Esophagus mucosa (tissue), 1 donor: ENCODE data around the gene CCNF. TPM values are rescaled to one million over a fixed set of nuclear protein-coding genes. Genes with fewer than 3 reads are reported as not detected.

ENCODE experiments used
- ATAC-seq: fragments of 200-7000 bp; cut with Tn5 transposase; one replicate; pipeline ENCODE4 v1.9.1; 2020
- total RNA-seq: library from RNA; stranded (reverse); gene quantifications from one replicate; pipeline ENCODE4 v1.2.4, GENCODE V29; 2023
- donor health status: DM: yes; HTN: yes; CAD: no.

The CCNF gene
- total RNA-seq, 1 donor from 2014 or later = 11.1 TPM

DNA sequence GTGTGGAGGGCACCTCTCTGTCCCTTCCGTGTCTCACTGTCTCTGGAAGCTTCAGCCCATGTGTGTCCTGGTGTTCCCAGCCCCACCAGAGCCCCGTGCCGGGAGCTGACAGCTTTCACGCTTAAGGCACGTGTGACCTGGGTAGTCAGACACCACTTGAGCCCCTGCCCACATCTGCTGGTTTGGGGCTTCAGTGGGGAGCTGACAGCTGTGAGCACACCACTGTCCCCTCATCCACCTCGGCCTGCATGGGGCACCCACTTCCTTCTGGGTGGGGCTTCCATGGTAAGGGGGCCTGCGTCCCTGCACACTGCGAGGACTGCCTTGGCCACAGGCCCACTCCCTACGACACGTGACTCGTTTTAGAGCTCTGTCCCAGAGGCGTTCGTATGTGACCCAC, 28.0 kb downstream of the CCNF start:
- ATAC-seq = no peak

DNA sequence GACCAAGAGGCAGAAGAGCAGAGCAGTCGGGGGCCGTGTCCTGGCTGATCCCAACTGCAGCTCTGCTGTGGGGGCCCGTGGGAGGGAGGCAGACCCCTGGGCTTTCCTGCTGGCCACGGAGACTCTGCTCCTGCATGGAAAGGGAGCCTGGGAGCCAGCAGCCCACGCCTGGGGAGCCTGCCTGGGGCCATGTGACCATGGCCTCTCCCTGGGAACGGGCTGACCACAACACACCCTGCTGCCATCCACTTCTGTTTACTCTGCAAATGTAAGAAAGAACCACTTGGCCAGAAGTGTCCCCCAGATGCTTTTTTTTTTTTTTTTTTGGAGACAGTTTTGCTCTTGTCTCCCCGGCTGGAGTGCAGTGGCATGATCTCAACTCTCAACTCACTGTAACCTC, 28.7 kb downstream of the CCNF start:
- no peak for ATAC-seq

DNA sequence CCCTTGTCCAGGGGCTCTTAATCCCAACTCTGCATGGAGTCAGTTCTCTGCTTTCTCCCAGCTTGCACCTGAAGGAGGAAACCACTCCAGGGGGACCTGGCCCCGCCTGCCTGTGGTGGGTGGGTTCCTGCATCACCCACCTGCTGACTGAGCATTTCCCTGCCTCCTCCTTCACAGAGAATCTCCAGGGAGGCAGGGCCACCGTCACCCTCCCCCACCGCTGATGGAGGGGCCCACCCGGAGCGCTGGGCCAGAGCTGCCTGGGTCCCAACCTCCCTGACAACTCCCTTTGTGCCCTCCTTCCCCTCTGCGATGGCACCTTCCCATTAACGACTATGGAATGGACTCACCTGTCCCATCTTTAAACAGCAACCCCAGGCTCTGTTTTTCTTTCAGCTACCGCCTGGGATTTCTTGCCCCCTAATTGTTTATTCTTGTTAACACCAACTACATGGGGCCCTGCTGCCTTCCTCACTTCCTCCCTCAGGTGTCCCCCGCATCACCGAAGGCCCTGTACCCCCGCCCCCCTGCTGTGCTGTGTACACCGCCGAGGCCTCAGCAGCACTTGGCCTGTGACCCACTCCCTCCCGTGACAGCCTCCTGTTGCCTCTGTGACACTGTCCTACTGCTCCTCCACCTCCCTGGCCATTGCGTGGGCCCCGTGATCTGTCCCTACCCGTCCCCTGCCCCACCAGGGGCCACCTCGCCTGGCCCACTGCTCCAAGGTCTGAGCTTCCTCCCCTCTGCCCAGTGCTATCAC, 29.8 kb downstream of the CCNF start:
- ATAC-seq = no peak

DNA sequence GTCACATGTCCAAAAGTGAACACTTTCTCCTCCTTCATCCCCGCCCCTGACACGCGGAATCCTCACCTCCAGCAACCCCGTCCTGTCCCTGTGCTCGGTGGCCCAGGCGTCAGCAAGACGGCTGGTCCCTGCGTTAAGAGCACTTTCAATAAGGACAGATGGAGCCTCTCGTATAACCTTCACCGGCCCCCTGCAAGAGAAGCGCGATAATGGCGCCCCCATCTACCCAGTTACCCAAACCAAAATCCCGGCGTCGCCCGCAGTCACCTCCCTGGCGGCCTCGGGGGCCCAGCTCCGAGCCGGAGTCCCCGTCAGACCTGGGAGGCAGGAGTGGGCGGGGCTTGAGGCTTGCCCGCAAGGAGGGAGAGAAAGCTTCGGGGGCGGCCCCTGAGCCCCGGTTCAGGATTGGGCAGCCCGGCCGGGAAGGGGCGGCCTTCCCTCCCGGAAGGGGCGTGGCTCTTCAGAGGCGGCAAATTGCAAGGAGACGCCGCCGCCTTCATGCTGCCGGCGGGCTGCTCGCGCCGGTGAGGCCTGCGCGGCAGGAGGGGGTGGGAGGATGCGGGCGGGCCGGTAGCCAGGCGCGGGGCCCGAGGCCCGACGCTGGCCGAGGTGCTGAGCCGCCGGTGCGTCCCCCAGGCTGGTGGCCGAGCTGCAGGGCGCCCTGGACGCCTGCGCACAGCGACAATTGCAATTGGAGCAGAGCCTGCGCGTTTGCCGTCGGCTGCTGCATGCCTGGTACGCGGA, 30.6 kb downstream of the CCNF start, which contains the start of gene TEDC2:
TSS of gene TEDC2 (plus strand) at position 463 of the 744 bp plus-strand sequence. CDS start at position 499, 36 bp downstream.
- ATAC-seq = peak; percentile 95

DNA sequence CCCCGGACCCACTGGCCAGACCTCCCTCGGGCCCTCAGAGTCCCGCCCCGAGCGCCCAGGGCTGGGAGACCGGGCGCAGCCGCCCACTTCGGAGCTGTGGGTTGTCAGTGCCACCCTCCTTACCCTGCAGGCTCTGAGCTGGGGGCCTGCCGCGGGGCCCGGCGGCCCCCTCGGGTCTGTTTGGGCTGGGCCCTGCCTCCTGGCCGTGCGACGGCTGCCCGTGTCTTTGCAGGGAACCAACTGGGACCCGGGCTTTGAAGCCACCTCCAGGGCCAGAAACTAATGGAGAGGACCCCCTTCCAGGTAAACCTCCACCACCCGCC, 31.1 kb downstream of the CCNF start:
- ATAC-seq = peak; percentile 1

DNA sequence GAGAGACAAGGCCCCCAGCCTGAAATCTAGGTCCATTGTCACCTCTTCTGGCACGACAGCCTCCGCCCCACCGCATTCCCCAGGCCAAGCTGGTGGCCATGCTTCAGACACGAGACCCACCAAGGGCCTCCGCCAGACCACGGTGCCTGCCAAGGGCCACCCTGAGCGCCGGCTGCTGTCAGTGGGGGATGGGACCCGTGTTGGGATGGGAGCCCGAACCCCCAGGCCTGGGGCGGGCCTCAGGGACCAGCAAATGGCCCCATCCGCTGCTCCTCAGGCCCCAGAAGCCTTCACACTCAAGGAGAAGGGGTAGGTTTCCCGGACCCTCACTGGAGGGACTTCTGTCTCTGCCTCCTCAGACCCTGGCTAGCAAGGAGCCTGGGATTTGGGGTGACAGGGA, 31.7 kb downstream of the CCNF start:
- ATAC-seq = no peak

DNA sequence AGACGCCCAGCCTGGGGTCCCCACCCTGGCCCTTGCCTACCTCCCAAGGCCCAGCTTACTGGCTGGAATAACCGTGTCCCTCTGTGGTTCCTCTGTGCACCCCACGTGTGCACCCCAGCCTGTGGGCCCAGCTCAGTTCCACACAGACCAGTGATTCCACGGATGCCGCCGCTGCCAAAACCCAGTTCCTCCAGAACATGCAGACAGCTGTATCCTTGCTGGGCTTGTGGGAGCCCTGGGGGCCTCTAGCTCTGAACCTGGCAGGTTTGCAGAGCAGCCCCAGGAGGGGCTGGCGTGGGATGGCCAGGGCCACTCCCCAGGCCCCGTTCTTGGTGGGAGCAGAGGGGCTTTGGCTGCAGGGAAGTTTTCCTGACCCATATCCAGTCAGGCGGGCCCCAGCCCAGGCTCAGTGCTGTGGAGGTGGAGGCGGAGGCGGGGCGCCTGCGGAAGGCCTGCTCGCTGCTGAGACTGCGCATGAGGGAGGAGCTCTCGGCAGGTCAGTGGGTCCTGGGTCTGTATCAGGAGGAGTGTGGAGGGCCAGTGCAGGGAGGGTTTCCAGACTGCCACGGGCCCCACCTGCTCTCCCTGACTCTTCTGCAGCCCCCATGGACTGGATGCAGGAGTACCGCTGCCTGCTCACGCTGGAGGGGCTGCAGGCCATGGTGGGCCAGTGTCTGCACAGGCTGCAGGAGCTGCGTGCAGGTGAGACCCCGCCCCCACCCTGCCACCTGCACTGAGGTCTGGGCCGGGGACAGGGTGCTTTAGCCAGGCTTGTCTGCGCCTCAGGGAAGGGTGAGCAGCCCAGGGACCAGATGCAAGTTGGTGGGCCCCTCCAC, 33.0 kb downstream of the CCNF start:
- ATAC-seq = no peak

DNA sequence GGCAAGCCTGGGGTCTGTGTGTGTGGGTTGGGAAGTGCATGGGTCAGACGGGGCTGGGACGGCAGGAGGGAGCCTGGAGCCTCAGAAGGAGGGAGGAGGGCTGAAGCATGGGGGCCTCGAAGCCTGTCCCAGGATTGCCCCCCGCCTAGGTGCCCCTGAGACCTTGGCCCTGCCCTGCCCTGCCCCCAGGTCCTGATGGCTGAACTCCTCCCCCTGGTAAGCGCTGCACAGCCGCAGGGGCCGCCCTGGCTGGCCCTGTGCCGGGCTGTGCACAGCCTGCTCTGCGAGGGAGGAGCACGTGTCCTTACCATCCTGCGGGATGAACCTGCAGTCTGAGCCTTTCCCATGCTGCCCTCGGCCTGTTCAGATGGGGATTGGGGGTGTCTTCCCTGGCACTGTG, 35.1 kb downstream of the CCNF start:
- no peak for ATAC-seq

DNA sequence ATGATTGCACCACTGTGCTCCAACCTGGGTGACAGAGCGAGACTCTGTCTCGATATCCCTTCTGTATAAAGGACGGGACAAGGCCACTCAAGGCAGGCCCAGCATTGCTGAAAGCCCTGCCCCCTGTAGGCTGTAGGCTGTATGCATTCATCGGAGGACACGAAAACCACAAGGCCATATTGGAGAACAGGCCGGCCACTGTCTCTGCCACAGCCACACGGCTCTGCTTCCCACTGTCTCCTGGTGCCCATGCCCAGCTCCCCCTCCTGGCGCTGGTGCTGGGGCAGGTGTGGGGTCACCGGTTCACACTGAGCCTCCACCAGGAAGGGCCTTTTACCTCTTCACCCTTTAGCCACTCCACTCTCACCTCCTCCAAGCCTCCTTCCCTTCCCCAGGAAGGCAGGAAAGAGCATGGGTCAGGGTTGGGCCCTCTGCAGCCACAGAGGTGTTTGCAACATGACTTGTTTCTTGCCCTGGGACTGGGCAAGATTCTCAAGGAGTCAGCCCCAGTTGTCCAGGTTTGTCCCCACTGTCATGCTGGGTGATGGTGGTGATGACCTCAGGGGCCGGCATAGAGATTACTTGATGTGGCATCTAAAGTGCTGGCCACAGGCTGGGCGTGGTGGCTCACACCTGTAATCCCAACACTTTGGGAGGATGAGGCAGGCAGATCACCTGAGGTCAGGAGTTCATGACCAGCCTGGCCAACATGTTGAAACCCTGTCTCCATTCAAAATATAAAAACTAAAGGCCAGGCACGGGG, 36.6 kb downstream of the CCNF start:
- no peak for ATAC-seq

DNA sequence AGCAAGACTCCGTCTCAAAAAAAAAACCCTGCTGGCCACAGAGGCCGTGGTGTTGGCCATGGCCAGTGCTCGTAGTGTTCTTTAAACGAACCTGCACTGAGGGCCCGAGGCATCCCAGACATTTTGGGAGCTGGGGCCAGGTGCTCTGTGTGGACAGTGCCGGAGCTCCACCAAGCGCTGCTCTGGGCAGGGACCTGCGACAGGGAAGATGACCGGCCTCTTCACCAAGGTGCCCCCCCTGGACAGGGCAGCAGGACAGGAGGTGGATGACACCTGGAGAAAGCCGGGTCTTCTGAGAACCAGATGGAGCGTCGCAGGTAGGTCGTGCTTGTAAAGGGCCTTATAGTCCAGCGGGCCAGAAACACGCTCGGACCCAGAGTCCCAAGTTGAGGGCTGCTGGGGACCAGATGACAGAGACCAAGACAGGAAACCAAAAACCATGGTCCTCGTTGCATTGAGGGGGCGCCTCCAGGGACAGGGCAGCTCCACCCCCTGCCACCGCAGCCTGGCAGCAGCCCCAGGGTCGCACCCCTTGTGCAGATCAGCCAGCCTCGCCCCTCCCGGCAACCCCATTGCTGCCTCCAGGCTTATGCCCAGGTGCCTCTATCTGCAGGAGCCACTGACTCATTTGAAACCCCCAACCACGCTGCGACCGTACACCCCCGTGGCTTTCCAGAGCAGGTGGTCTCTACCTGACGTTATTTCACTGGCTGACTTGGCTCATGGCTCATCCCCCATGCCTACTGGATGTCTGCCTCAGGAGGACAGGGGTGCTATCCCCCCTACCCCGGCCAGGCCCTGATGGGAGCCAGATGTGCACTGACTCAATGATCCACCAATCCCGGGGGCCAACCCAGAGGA, 37.6 kb downstream of the CCNF start:
- no peak for ATAC-seq

DNA sequence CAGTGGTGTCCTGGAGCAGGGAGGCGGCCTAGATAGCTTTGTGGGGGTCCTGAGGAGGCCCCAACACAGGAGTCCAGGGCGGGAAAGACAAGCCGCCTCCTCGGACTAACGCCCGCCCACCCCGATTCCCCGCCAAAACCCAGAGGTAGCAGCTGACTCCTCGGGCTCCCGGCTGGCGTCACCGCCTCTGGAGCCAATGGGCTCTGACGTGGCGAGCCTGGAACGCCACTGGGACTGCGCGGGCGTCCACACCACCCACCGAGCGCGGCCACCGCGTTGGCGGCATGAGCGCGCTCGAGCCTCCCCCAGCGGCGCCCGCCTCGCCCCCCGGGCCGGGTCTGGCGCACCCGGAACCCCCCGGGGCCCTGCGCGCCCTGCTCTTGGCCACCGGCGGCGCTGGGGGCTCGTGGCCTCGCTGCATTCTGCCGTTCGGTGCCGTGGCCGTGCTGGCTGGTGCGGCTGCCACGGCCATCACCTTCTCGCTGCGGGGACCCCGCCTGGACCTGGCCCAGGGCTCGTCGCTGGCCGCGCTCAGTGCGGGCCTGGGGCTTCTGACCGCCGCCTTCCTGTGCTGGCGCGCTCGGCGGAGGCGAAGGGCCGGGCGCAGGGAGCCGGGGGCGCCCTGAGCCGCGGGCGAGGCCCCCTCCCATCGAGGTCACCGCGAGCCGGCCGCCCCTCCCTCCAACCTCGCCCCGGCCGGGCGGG, 38.4 kb downstream of the CCNF start:
- peak; percentile 43 for ATAC-seq

DNA sequence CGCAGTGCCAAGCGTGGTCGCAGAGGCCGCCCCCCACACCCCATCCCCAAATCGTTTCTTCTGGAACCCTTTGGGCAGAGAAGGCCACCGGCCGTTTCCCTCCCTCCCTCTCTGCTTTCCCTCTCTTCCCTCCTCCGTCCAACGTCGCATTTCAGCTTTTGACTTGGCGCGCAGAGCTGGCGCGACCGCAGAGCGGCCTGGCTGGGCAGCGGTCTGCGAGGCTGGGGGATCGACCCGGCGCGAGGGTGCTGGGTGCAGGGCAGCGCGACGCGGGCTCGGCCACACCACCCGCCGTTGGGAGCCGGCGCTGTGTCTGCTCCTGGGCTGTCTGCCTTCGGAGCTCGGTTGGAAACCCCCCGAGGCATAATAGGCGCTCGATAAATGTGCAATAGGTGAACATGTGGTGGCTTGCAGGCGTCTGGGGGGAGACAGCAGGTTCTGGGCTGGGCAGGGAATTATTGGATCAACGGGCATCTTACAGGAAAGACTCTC, 39.0 kb downstream of the CCNF start:
- ATAC-seq = peak; percentile 17

DNA sequence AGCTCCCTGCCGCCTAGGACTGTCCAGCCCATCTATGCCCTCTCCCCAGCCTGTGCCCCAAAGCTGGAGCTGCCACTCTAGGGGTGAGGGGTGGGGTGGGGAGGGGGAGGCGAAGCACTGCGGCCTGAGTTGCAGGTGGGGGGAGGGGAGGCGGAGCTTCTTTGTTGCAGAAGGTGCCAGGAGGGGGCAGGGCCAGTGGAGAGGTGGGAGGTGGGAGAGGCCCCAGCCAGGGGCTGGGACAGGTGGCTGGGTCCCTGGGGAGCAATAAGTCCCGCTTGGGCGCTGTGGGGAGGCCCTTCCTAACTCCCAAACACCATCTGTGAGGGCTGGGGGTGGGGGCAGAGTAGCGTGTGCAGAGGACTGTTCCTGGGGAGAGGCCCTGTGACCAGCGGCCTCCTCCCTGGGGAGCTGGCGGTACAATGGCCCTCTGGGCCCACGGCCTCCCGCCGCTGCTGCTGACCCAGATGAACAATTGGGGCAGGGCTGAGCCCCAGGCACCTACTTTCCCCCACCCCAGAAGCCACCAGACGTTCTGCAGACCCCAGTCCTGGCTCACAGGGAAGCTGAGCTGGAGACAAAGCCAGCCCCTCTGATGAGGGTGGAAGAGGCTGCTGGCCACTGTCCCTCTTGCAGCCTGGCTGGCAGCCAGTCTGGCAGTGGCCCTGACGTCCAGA, 39.6 kb downstream of the CCNF start:
- no peak for ATAC-seq

DNA sequence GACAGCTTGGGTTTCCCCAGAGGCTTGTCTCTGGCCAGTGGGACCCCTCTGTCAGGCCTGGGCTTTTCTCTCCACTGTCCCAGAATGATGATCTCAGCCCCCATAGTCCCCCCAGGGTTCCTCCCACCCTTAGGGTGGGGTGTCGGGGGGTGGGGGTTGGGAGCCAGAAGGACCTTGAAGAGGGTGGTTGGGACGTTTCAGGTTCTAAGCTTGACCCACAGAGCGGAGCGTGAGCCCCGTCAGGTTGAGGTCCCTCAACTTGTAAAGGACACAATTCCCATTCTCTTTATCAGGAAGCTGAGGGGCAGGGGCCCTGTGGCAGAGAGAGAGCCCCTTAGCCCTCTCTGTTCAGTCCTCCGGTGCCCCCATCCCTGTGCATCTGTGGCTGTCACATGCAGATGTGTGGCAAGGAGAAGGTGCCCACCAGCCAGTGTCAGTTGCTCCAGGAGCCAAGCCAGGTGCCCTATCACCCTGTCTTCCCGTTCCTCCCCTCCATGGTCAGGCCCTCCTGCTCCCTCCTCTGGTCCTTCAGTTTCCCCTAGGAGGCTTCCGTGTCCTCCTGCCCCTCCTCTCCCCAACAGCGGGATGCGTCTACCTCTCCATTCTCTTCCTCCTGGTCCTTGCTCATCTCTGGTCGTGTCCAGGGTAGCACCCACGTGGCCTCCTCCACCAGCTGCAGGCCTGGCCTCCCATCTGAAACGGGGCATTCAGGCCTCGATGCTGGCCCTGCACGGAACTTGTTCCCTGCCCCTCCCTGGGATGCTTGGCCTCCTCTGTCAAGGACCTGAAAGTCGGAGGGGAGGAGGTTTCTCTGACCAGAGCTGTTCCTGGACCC, 40.4 kb downstream of the CCNF start:
- no peak for ATAC-seq

DNA sequence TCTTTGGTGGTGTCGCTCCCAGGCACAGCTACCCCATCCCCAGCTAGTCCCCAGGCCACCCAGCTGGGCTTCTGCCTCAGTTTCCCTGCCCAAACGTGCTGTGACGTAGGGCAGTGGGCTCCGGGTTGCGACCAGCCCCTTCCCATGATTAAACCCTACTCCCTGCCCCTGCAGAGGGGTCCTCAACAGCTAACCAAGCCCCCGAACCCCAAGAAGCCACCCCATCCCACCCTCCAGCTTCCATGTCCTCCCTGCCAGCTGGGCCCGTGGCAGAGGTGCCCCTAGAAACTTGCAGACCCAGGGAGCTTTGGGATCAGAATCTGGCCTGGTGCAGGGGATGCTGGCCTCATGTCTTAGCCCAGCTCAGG, 41.0 kb downstream of the CCNF start:
- no peak for ATAC-seq

DNA sequence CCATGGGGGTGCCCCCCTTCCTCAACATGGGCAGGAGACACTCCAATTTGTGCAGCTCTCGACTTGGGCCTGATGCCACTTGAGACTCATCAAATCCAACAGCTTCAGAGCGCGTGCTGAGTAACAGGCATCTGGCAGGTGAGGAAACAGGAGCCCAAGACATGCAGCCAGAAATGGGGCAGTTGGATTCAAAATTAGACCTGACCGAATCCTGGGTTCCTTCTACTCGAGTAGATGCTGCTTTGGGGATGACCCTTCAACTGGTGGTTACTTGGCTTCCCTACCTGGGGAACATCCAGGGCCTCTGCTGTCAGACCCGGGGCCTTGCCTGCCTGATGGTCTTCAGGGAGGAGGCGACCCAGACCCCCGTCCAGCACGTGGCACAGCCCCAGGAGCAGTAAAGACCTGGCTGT, 41.4 kb downstream of the CCNF start:
- no peak for ATAC-seq

DNA sequence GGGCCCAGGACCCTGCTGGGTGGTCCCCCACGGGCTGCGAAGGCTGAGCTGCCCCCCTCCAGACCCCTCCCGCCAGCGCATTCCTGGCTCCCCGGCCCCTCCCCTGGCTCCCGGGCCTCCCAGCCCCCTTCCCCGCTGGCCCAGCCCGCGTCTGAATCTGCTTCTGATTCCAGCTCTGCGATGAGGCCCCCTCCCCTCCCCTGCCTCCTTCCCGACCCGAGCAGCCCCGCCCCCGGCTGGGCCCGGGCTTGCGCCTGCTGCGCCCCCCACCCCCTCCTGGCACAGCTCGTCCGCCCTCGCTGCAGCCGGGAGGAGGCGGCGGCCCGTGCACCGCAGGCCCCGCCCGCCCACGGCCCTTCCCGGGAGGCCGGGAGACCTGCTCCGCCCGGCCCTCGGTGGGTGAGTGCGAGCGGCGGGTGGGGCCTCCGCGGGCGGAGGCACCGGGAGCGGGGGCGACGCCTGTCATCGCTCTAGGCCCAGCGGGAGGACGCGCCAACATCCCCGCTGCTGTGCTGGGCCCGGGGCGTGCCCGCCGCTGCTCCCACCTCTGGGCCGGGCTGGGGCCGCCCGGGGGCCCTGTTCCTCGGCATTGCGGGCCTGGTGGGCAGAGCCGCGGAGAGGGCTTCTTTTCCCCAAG, 41.9 kb downstream of the CCNF start, which contains the start of gene NTN3:
TSS of gene NTN3 (plus strand) at position 282 of the 637 bp plus-strand sequence. CDS start 405 bp downstream, outside the sequence.
- no peak for ATAC-seq
